Smooth muscle cell (in vitro differentiated cells): Measurements from ENCODE around the gene ZNF75A. TPM values are rescaled to one million over a fixed set of nuclear protein-coding genes. Genes with fewer than 3 reads are reported as not detected.

ENCODE experiments used
- DNase-seq: peaks from one replicate; lab custom pipeline; 2025; ENCODE audit not compliant: unreplicated experiment; lab: John Stamatoyannopoulos, UW
- H2AFZ ChIP-seq: fragments of 200-600 bp; sonication (generic); 2 replicates; pipeline ENCODE4 v1.6.0; 2016; ENCODE audit warnings: antibody characterized with exemption, low read depth, mild to moderate bottlenecking
- H3F3A ChIP-seq: fragments of 200-600 bp; sonication (generic); 2 replicates; pipeline ENCODE4 v1.6.0; 2017; ENCODE audit warnings: antibody characterized with exemption, low read depth
- H3K27ac ChIP-seq: fragments of 200-600 bp; sonication (generic); 2 replicates; pipeline ENCODE4 v1.5.1; 2016; ENCODE audit warnings: low read depth, mild to moderate bottlenecking
- H3K27me3 ChIP-seq: fragments of 200-600 bp; sonication (generic); 2 replicates; pipeline ENCODE4 v1.6.1; 2016; ENCODE audit warnings: low read depth, mild to moderate bottlenecking
- H3K36me3 ChIP-seq: fragments of 200-600 bp; sonication (generic); 2 replicates; pipeline ENCODE4 v1.5.1; 2016; ENCODE audit warnings: low read depth
- H3K4me1 ChIP-seq: fragments of 200-600 bp; sonication (generic); 2 replicates; pipeline ENCODE4 v1.5.1; 2016; ENCODE audit warnings: low read depth
- H3K4me2 ChIP-seq: fragments of 200-600 bp; sonication (generic); 2 replicates; pipeline ENCODE4 v1.6.0; 2016; ENCODE audit warnings: mild to moderate bottlenecking
- H3K4me3 ChIP-seq: fragments of 200-600 bp; sonication (generic); 2 replicates; pipeline ENCODE4 v1.5.1; 2016; ENCODE audit warnings: mild to moderate bottlenecking
- H3K79me2 ChIP-seq: fragments of 200-600 bp; sonication (generic); 2 replicates; pipeline ENCODE4 v1.6.0; 2016; ENCODE audit warnings: low read depth, mild to moderate bottlenecking
- H3K9ac ChIP-seq: fragments of 200-600 bp; sonication (generic); 2 replicates; pipeline ENCODE4 v1.6.0; 2016; ENCODE audit warnings: low read depth
- H3K9me3 ChIP-seq: fragments of 200-600 bp; sonication (generic); replicated peaks from 2 replicates; pipeline ENCODE4 v1.5.1; 2016; ENCODE audit warnings: low read depth
- H4K20me1 ChIP-seq: fragments of 200-600 bp; sonication (generic); 2 replicates; pipeline ENCODE4 v1.6.0; 2016; ENCODE audit warnings: low read depth
- CTCF ChIP-seq: fragments of 200-600 bp; sonication (generic); IDR thresholded peaks from 2 replicates; pipeline ENCODE4 v1.5.1; 2017; ENCODE audit warnings: borderline replicate concordance, mild to moderate bottlenecking, antibody characterized with exemption; ENCODE audit not compliant: insufficient read depth, poor library complexity, severe bottlenecking
- WGBS: methylation state at CpG from one replicate; pipeline ENCODE4 v1.1.7; 2016; ENCODE audit warnings: low lambda C conversion rate; 5-methylcytosine and 5-hydroxymethylcytosine counted together
- polyA plus RNA-seq: library from polyadenylated mRNA; unstranded; fragments of >200 nt; fragmentation: Nextera tagmentation; extraction: Ambion mirVana; gene quantifications from 2 replicates; pipeline ENCODE4 v1.2.1, GENCODE V29; 2016
- total RNA-seq: library from RNA; depleted of rRNA; stranded (reverse); fragments of >200 nt; gene quantifications from 2 replicates; pipeline ENCODE4 v1.2.3, GENCODE V29; 2014

ZNF75A gene
- total and polyA plus RNA-seq, 2 experiments from 2014 or later, result 13.5 to 24.8 TPM

- peaks cover 39% of the 10 kb centered on the region for H3K9me3 ChIP-seq
- H4K20me1 ChIP-seq, result no peaks in the 10 kb centered on the region
- H2AFZ ChIP-seq, result peak overlapping the region; percentile 88
- H3K4me2 ChIP-seq, result peak overlapping the region; percentile 94
- H3K27ac ChIP-seq, result peak overlapping the region; percentile 90
- no peak overlapping the region for H3K9ac ChIP-seq
- WGBS, result 73% methylated on average over 4 of the region's 4 CpGs
- TF ChIP-seq CTCF, result no peak
- H3K36me3 ChIP-seq, result peaks cover 50% of the 10 kb centered on the region
- no peaks in the 10 kb centered on the region for H3K27me3 ChIP-seq
- H3K79me2 ChIP-seq, result peaks cover 8% of the 10 kb centered on the region
- DNase-seq, result no peak
- peaks cover 11% of the 10 kb centered on the region for H3K4me1 ChIP-seq
- H3K4me3 ChIP-seq, result peak overlapping the region; percentile 77
- peaks cover 4% of the 10 kb centered on the region for H3F3A ChIP-seq
Measured at GRCh38 chr16:3304370-3304769, 927 bp upstream of the ZNF75A start.

DNA sequence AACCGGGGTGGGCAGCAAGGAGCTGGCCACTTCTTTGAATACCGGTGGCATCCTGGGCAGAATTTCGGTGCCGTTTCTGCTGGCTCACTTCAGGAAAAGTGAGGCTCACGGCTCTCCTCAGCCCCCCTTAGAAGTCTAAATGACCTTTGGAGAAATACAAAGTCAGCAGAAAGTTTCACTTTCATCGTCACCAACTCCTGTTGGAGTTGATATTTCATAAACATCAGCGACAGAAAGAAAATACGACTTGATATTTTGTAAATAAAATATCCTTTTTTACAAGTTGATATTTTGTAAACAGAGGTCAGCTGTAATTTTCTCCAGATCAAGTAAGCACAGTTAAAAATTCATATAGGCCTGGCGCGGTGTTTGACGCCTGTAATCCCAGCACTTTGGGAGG lies 781 bp downstream of the ZNF75A start:
- Histone ChIP-seq H3K36me3 (peaks cover 39% of the 10 kb centered on the region), H3K27ac (peak overlapping the region; percentile 90), H3K4me1 (peaks cover 11% of the 10 kb centered on the region), H3K4me3 (peak overlapping the region; percentile 77), H3K9ac (no peak overlapping the region), H2AFZ (no peak overlapping the region), H3F3A (peaks cover 4% of the 10 kb centered on the region), H3K9me3 (peaks cover 27% of the 10 kb centered on the region), H3K79me2 (peaks cover 8% of the 10 kb centered on the region), H4K20me1 (no peaks in the 10 kb centered on the region), H3K27me3 (no peaks in the 10 kb centered on the region), H3K4me2 (peak overlapping the region; percentile 94)
- no peak for TF ChIP-seq CTCF
- DNase-seq, result no peak
- WGBS, result 86% methylated on average over 11 of the region's 11 CpGs

GRCh38 chr16:3311496-3311895 lies 6.2 kb downstream of the ZNF75A start:
- TF ChIP-seq CTCF, result no peak
- Histone ChIP-seq H3K36me3 (peaks cover 45% of the 10 kb centered on the region), H4K20me1 (no peaks in the 10 kb centered on the region), H3K4me3 (no peak overlapping the region), H3K4me1 (no peaks in the 10 kb centered on the region), H2AFZ (no peak overlapping the region), H3K27me3 (no peaks in the 10 kb centered on the region), H3K9me3 (peaks cover 44% of the 10 kb centered on the region), H3K4me2 (no peak overlapping the region), H3K79me2 (peaks cover 1% of the 10 kb centered on the region), H3F3A (no peaks in the 10 kb centered on the region), H3K27ac (no peak overlapping the region), H3K9ac (no peak overlapping the region)
- no peak for DNase-seq
- WGBS, result 93% methylated on average over 4 of the region's 4 CpGs

DNA sequence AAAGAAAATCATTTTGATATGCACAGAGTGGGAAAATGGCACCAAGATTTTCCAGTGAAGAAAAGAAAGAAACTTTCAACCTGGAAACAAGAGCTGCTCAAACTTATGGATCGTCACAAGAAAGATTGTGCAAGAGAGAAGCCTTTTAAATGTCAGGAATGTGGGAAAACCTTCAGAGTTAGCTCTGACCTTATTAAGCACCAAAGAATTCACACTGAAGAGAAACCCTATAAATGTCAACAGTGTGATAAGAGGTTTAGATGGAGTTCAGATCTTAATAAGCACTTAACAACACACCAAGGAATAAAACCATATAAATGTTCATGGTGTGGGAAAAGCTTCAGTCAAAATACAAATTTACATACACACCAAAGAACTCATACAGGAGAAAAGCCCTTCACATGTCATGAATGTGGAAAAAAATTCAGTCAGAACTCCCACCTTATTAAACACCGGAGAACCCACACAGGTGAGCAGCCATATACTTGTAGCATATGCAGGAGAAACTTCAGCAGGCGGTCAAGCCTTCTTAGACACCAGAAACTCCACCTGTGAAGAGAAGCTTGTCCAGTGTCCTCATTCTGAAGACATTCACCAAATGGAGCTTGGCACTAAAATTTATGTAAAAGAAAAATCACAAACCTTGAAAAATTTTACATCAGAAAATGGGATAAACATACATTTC lies 12.2 kb downstream of the ZNF75A start:
- H3K4me3 ChIP-seq, result no peak overlapping the region
- H3K9ac ChIP-seq, result no peak overlapping the region
- H3K27me3 ChIP-seq, result no peaks in the 10 kb centered on the region
- H3K27ac ChIP-seq, result no peak overlapping the region
- H3F3A ChIP-seq, result no peaks in the 10 kb centered on the region
- H3K4me2 ChIP-seq, result no peak overlapping the region
- no peak for DNase-seq
- no peak overlapping the region for H2AFZ ChIP-seq
- H3K36me3 ChIP-seq, result peaks cover 50% of the 10 kb centered on the region
- H3K9me3 ChIP-seq, result peaks cover 50% of the 10 kb centered on the region
- no peaks in the 10 kb centered on the region for H3K4me1 ChIP-seq
- WGBS, result 100% methylated on average over 3 of the region's 3 CpGs
- H3K79me2 ChIP-seq, result no peaks in the 10 kb centered on the region
- H4K20me1 ChIP-seq, result no peaks in the 10 kb centered on the region
- TF ChIP-seq CTCF, result no peak
